Uterus (tissue), 4 donors: ENCODE measurements around the gene SLC2A13. TPM values are rescaled to one million over a fixed set of nuclear protein-coding genes. Genes with fewer than 3 reads are reported as not detected.

ENCODE experiments used
- DNase-seq, 2 donors: peaks; one replicate each; pipeline ENCODE4 v3.0.0-alpha.2; 2019 to 2020
- H3K27ac ChIP-seq, 2 donors: fragments of 200-600 bp; sonication (generic); 1 replicate in 1 of 2; 2 replicates in 1 of 2; pipeline ENCODE4 v1.5.1; 2016 to 2018
- H3K27me3 ChIP-seq, 2 donors: fragments of 200-600 bp; sonication (generic); one replicate each; pipeline ENCODE4 v1.5.1; 2018 to 2019; ENCODE audit warnings: control low read depth in 1 of 2
- H3K36me3 ChIP-seq, 2 donors: fragments of 200-600 bp; sonication (generic); one replicate each; pipeline ENCODE4 v1.5.1; 2019; ENCODE audit warnings: control low read depth in 1 of 2
- H3K4me1 ChIP-seq, 2 donors: fragments of 200-600 bp; sonication (generic); one replicate each; pipeline ENCODE4 v1.5.1; 2018 to 2019; ENCODE audit warnings: control low read depth in 1 of 2
- H3K4me3 ChIP-seq, 2 donors: fragments of 200-600 bp; sonication (generic); 1 replicate in 1 of 2; 2 replicates in 1 of 2; pipeline ENCODE4 v1.5.1; 2018 to 2019; ENCODE audit warnings: mild to moderate bottlenecking in 1 of 2
- H3K9me3 ChIP-seq, 2 donors: fragments of 200-600 bp; sonication (generic); one replicate each; pipeline ENCODE4 v1.5.1; 2019; ENCODE audit warnings: control low read depth in 1 of 2
- CTCF ChIP-seq, 4 experiments: fragments of 200-600 bp in 2 of 4; fragments of 450-650 bp in 2 of 4; sonication (generic) in 2 of 4; IDR thresholded peaks; one replicate each; pipeline ENCODE4 v1.5.1; 2016 to 2019; ENCODE audit warnings: antibody characterized with exemption in 4 of 4, mild to moderate bottlenecking in 2 of 4, moderate library complexity in 1 of 4
- POLR2A ChIP-seq, 2 donors: fragments of 450-650 bp; IDR thresholded peaks; one replicate each; pipeline ENCODE4 v1.6.1; 2016; ENCODE audit warnings: antibody characterized with exemption in 2 of 2, mild to moderate bottlenecking in 1 of 2, moderate library complexity in 1 of 2
- intact Hi-C: fragments of 100-400 bp; cut with DNase I; formaldehyde crosslinking; loops from one replicate; pipeline ENCODE4 v1.15.1; 2023; ENCODE audit warnings: low total_unique reads
- total RNA-seq, 4 donors: library from RNA; depleted of rRNA in 3 of 4; stranded (reverse); fragments of >200 nt in 3 of 4; gene quantifications; one replicate each; pipeline versions ENCODE4 v1.1.0 to v1.2.4, GENCODE V29; 2014 to 2023
- donor health status: DM: yes; HTN: yes; CAD: no.

SLC2A13 gene
- total RNA-seq, 4 donors from 2014 or later: 12.8 to 31.7 (median 15.3) TPM

- no peak for TF ChIP-seq POLR2A (IDR thresholded peaks at IDR 0.05)
- TF ChIP-seq CTCF (IDR thresholded peaks at IDR 0.05): no peak
- Histone ChIP-seq H3K27me3 (no peaks in the 10 kb centered on the region), H3K9me3 (no peaks in the 10 kb centered on the region), H3K27ac (no peak overlapping the region), H3K4me3 (no peak overlapping the region), H3K36me3 (no peaks in the 10 kb centered on the region), H3K4me1 (no peaks in the 10 kb centered on the region)
- DNase-seq: no peak
- intact Hi-C loops: no loop called here
Measured at GRCh38 chr12:40022850-40023249, 83.0 kb downstream of the SLC2A13 start.

DNA sequence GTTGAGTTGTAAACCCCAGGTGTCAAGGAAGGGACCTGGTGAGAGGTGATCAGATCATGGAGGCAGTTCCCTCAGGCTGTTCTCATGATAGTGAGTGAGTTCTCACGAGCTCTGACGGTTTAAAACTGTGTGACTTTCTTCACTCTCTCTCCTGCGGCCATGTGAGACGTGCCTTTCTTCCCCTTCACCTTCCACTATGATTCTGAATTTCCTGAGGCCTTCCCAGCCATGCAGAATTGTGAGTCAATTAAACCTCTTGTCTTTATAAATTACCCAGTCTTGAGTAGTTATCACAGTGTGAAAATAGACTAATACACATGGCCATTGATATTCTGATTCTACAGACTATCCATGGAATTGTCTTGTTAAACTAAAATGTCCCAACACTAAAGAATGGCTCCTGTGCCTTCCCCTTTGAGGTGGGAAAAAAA is 85.6 kb downstream of the SLC2A13 start:
- no peak for DNase-seq
- no peak overlapping the region for H3K27ac ChIP-seq
- H3K4me3 ChIP-seq: no peak overlapping the region
- intact Hi-C loops: no loop called here
- H3K9me3 ChIP-seq: no peaks in the 10 kb centered on the region
- no peaks in the 10 kb centered on the region for H3K36me3 ChIP-seq
- no peaks in the 10 kb centered on the region for H3K4me1 ChIP-seq
- no peaks in the 10 kb centered on the region for H3K27me3 ChIP-seq
- TF ChIP-seq CTCF (IDR thresholded peaks at IDR 0.05) (no peak), POLR2A (IDR thresholded peaks at IDR 0.05) (no peak)

GRCh38 chr12:40017488-40017887 is 88.4 kb downstream of the SLC2A13 start:
- H3K27me3 ChIP-seq: no peaks in the 10 kb centered on the region
- no peak for DNase-seq
- no peak overlapping the region for H3K4me3 ChIP-seq
- TF ChIP-seq POLR2A (IDR thresholded peaks at IDR 0.05): no peak
- TF ChIP-seq CTCF (IDR thresholded peaks at IDR 0.05): no peak
- intact Hi-C loops: no loop called here
- no peak overlapping the region for H3K27ac ChIP-seq
- H3K36me3 ChIP-seq: no peaks in the 10 kb centered on the region
- H3K4me1 ChIP-seq: no peaks in the 10 kb centered on the region
- H3K9me3 ChIP-seq: no peaks in the 10 kb centered on the region

DNA sequence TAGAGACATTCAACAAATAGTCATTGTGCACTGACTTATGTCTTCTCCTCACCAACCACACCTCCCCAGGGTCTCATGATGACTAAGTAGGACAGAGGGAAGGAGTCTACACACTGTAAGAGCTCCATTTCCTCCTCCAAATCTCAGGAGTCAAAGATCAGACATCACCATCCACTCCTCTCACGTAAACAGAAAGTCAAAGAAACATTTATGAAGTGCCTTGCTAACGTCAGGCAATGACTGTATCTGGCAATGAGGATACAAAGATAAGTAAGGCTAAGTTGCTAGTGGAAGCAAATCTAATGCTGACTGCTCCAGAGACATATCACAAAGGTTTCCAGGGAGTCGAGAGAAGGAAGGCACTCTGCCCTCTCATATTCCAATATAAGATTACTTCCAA is 88.9 kb downstream of the SLC2A13 start:
- Histone ChIP-seq H3K27ac (no peak overlapping the region), H3K4me1 (no peaks in the 10 kb centered on the region), H3K9me3 (no peaks in the 10 kb centered on the region), H3K4me3 (no peak overlapping the region), H3K36me3 (no peaks in the 10 kb centered on the region), H3K27me3 (no peaks in the 10 kb centered on the region)
- intact Hi-C loops: no loop called here
- DNase-seq: no peak
- TF ChIP-seq CTCF (IDR thresholded peaks at IDR 0.05) (no peak), POLR2A (IDR thresholded peaks at IDR 0.05) (no peak)

DNA sequence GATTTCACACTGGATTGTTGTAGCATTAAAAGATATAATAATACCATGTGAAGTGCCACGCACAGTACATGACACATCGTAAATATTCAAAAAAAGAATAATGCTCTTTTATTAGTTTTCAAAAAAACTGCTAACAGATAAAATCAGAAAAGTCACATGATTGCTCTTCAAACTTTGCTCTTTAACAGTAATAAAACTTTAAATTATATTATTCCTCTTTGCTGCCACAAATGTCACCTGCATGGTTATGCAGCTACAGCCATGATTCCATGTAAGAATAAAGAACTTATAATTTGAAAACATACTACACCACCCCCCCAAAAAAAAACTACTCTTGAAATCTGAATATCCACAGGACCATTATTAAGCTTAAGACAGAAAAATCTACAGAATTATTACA is 90.0 kb downstream of the SLC2A13 start:
- Histone ChIP-seq H3K27ac (no peak overlapping the region), H3K9me3 (no peaks in the 10 kb centered on the region), H3K27me3 (no peaks in the 10 kb centered on the region), H3K4me3 (no peak overlapping the region), H3K4me1 (no peaks in the 10 kb centered on the region), H3K36me3 (no peaks in the 10 kb centered on the region)
- TF ChIP-seq POLR2A (IDR thresholded peaks at IDR 0.05) (no peak), CTCF (IDR thresholded peaks at IDR 0.05) (no peak)
- intact Hi-C loops: no loop called here
- no peak for DNase-seq
